Embryonic facial prominence (tissue), 1 donor: ENCODE results near the gene BCAS3.

ENCODE experiments used
- DNase-seq: peaks from one replicate; pipeline ENCODE4 v3.0.0-alpha.2; 2016; ENCODE audit errors: extremely low spot score

The BCAS3 gene

GRCh38 chr17:61363601-61364462 is 686.2 kb downstream of the BCAS3 start:
- no peak for DNase-seq

GRCh38 chr17:61364463-61364846 is 686.8 kb downstream of the BCAS3 start:
- DNase-seq = no peak

GRCh38 chr17:61366076-61366714 is 688.5 kb downstream of the BCAS3 start:
- DNase-seq = no peak

GRCh38 chr17:61366715-61367413 is 689.2 kb downstream of the BCAS3 start:
- no peak for DNase-seq

GRCh38 chr17:61368049-61368831 is 690.6 kb downstream of the BCAS3 start:
- no peak for DNase-seq

GRCh38 chr17:61368832-61369450 is 691.3 kb downstream of the BCAS3 start:
- no peak for DNase-seq

GRCh38 chr17:61369751-61370150 is 692.1 kb downstream of the BCAS3 start:
- no peak for DNase-seq

- DNase-seq = no peak
Measured at GRCh38 chr17:61371179-61371578, 693.5 kb downstream of the BCAS3 start.

GRCh38 chr17:61371606-61372005 is 694.0 kb downstream of the BCAS3 start:
- no peak for DNase-seq

GRCh38 chr17:61372436-61372835 is 694.8 kb downstream of the BCAS3 start:
- DNase-seq = no peak

- DNase-seq = no peak
Measured at GRCh38 chr17:61376931-61377838, 699.5 kb downstream of the BCAS3 start.

- DNase-seq = no peak
Measured at GRCh38 chr17:61378658-61379456, 701.2 kb downstream of the BCAS3 start.

GRCh38 chr17:61379457-61380216 is 702.0 kb downstream of the BCAS3 start:
- no peak for DNase-seq

GRCh38 chr17:61380217-61380835 is 702.7 kb downstream of the BCAS3 start:
- DNase-seq = no peak

GRCh38 chr17:61380836-61381525 is 703.3 kb downstream of the BCAS3 start:
- no peak for DNase-seq

GRCh38 chr17:61381537-61381936 is 703.9 kb downstream of the BCAS3 start:
- no peak for DNase-seq

GRCh38 chr17:61382796-61383688 is 705.4 kb downstream of the BCAS3 start:
- no peak for DNase-seq
